ENCODE results near the gene LEUTX. TPM values are rescaled to one million over a fixed set of nuclear protein-coding genes. Genes with fewer than 3 reads are reported as not detected.

The LEUTX gene
- total RNA-seq, 1 experiment from 2014 or later, result not detected

DNA sequence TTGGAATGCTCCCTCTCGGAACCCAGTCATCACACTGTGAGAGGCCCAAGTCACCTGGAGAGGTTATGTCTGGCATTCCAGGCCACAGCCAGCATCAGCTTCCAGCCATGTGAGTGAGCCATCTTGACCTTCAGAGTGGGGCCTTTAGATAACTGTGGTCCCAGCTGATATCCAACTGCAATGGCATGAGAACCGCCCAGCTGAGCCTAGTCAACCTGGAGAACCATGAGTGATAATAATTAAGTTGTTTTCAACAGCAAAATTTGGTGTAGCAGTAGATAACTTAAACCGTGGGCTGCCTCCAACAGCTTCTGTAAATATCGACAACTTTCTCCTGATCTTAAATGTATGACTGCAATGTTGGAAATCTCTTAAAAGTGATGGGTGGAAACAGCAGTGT, 30.7 kb downstream of the LEUTX start:
- H4K8ac ChIP-seq (replicated peaks; ENCODE audit: insufficient read length, low read depth, low read length), result no peak overlapping the region
- H3K4me2 ChIP-seq (ENCODE audit: insufficient read depth, insufficient read length, low read length), result no peak overlapping the region
- H3K4me1 ChIP-seq (ENCODE audit: insufficient read depth, low read length), result no peaks in the 10 kb centered on the region
- no peak overlapping the region for H3K14ac ChIP-seq (ENCODE audit: insufficient read depth, low read length)
- no peak overlapping the region for H2BK20ac ChIP-seq (ENCODE audit: low read depth, low read length, poor library complexity, severe bottlenecking)
- no peaks in the 10 kb centered on the region; the same call in none of the 2 replicates for H3K27me3 Mint-ChIP-seq (ENCODE audit: low read depth)
- H3K9ac ChIP-seq (ENCODE audit: extremely low read depth, insufficient read length, low read length), result no peak overlapping the region
- WGBS (ENCODE audit: extremely low coverage, insufficient read length, low lambda C conversion rate), result no CpG with 5 or more reads among the region's 4 CpGs
- H3K18ac ChIP-seq (ENCODE audit: insufficient read length, low read depth, low read length), result no peak overlapping the region
- H3K79me1 ChIP-seq (ENCODE audit: insufficient read depth, low read depth, low read length, poor library complexity, severe bottlenecking), result no peaks in the 10 kb centered on the region
- H3K36me3 Mint-ChIP-seq (ENCODE audit: insufficient read depth in 1 of 3, low read depth in 3 of 3), result no peaks in the 10 kb centered on the region; a peak in 1 of 7 replicates
- H3K56ac ChIP-seq (ENCODE audit: insufficient read length, low read depth, low read length), result no peak overlapping the region
- H3K23me2 ChIP-seq (ENCODE audit: insufficient read length, low read depth, low read length, poor library complexity, severe bottlenecking), result no peaks in the 10 kb centered on the region
- H4K91ac ChIP-seq (ENCODE audit: insufficient read length, low read depth, low read length), result no peak overlapping the region
- no peaks in the 10 kb centered on the region for H3K27me3 ChIP-seq (ENCODE audit: insufficient read depth, low read length)
- no peak overlapping the region for H2AK5ac ChIP-seq (ENCODE audit: insufficient read length, low read length)
- H4K5ac ChIP-seq (ENCODE audit: insufficient read length, low read depth, low read length), result no peak overlapping the region
- no peaks in the 10 kb centered on the region for H4K20me1 ChIP-seq (ENCODE audit: control insufficient read depth, insufficient read depth, insufficient read length)
- H3K4ac ChIP-seq (ENCODE audit: low read depth, low read length), result no peak overlapping the region
- H2BK5ac ChIP-seq (ENCODE audit: insufficient read length, low read length), result no peak overlapping the region
- H3T11ph ChIP-seq (ENCODE audit: low read length), result no peak overlapping the region
- no peak overlapping the region for H3K23ac ChIP-seq (ENCODE audit: insufficient read length, low read depth, low read length)
- DNase-seq, result no peak
- no peak overlapping the region for H2BK120ac ChIP-seq (ENCODE audit: low read depth, low read length, poor library complexity, severe bottlenecking)
- no peaks in the 10 kb centered on the region for H3K9me3 ChIP-seq (ENCODE audit: control insufficient read depth, low read depth, low read length)
- no peaks in the 10 kb centered on the region for H3K79me2 ChIP-seq (ENCODE audit: insufficient read depth, low read length)
- H3K27ac Mint-ChIP-seq, result no peak overlapping the region
- no peak overlapping the region for H2BK12ac ChIP-seq (ENCODE audit: insufficient read length, low read depth, low read length)
- H3K27ac ChIP-seq (ENCODE audit: insufficient read length, low read depth, low read length), result no peak overlapping the region
- H2AFZ ChIP-seq (ENCODE audit: low read length), result no peak overlapping the region
- TF ChIP-seq, protein P1, sequence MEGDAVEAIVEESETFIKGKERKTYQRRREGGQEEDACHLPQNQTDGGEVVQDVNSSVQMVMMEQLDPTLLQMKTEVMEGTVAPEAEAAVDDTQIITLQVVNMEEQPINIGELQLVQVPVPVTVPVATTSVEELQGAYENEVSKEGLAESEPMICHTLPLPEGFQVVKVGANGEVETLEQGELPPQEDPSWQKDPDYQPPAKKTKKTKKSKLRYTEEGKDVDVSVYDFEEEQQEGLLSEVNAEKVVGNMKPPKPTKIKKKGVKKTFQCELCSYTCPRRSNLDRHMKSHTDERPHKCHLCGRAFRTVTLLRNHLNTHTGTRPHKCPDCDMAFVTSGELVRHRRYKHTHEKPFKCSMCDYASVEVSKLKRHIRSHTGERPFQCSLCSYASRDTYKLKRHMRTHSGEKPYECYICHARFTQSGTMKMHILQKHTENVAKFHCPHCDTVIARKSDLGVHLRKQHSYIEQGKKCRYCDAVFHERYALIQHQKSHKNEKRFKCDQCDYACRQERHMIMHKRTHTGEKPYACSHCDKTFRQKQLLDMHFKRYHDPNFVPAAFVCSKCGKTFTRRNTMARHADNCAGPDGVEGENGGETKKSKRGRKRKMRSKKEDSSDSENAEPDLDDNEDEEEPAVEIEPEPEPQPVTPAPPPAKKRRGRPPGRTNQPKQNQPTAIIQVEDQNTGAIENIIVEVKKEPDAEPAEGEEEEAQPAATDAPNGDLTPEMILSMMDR (conservative IDR thresholded peaks at IDR 0.05), result no peak
- no peak overlapping the region for H2BK15ac ChIP-seq (ENCODE audit: low read depth, low read length)
- no peaks in the 10 kb centered on the region for H3K9me3 Mint-ChIP-seq
- H3K4me3 Mint-ChIP-seq, result no peak overlapping the region
- H3K4me1 Mint-ChIP-seq, result no peaks in the 10 kb centered on the region

All from H9 (cell line).